HG02943 (cell line): ENCODE data around the gene MTHFD1L.

ENCODE experiments used
- ATAC-seq: cut with Tn5 transposase; IDR thresholded peaks from one replicate; pipeline ENCODE4 v1.9.1; 2021; ENCODE audit warnings: mild to moderate bottlenecking, low read depth, moderate library complexity; ENCODE audit not compliant: unreplicated experiment

Gene MTHFD1L

DNA sequence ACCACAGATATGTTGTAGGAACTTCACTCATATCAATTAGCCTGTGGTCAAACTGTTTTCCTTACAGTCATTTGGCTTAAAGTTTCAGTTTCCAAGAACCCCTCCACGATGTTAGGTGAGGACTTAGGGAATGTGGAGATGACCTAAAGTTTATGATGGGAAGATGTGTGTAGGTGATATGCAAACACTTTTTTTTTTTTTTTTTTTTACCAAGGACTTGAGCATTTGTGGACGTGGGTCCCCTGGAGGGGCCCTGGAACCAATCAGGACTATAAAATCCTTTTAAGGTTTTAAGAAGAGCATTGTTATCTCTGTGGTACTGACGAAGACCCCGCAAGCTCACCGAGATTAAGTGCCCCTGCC lies 478 bp upstream of the MTHFD1L start:
- ATAC-seq: no peak

DNA sequence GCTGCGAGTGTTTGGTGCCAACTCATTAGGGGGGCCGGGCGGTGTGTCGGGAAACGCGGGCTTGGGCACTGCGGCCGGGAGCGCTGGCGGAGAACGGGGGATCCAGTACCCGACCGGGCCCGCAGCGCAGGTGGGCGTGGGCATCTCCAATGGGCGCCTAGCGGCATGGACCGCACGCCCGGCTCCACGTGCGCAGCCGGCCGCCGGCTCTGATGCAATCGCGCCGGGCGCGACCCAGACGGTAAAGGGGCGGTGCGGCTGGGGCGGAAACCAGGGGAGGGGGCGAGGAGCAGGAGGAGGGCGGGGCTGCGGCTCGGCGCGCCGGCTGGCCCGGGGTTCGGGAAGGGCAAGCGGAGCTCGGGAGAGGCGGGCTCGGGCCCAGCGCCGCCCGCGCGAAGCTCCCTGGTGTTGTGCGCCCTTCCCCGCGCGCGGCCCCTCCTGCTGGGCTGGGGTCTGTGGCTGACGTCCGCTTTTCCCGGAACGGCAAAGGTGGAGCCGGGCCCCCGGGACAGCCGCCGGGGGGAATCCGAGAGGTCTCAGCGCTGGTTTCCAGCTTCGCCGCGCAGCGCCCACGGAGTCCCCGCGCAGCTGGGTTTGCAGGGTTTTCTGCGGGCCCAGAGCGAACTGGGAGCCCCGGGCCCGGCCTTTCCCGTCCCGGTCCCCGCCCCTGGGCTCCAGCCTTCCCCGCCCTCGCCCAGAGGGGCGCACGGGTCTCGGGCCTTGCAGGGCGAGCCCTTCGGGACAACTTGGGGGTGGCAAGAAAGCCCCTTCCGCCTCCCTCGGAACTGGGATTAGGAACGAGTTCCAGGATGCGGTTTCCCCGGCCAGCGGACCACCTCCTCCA lies 867 bp downstream of the MTHFD1L start:
- peak; percentile 79 for ATAC-seq

DNA sequence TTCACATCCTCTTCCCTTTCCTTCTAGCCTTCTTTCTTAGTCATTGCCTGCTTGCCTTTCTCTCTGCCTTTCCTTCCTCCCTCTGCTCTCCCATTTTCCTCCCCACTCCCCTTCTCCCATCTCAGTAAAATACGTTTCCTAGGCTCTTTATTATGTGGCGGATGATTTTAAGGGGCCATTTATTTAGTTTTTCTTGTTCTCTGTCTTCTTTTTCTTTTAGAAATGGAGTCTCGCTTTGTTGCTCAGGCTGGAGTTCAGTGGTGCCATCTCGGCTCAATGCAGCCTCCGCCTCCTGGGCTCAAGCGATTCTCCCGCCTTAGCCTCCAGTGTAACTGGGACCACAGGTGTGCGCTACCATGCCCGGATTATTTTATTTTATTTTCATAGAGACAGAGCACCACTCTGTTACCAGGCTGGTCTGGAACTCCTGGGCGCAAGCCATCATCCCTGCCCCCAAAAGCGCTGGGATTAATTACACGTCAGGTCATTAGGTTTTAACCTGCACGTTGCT lies 1.5 kb downstream of the MTHFD1L start:
- no peak for ATAC-seq

DNA sequence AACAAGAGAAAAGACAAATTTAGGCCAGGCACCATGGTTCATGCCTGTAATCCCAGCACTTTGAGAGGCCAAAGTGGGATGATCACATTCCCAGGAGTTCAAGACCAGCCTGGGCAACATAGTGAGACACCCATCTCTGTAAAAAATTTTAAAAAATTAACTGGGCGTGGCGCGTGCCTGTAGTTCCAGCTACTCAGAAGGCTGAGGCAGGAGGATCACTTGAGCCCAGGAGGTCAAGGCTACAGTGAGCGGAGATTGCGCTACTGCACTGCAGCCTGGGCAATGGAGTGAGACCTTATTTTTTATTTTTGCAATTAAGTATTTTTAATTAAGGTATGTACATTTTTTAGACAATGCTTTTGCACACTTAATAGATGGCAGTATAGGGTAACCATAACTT lies 3.3 kb downstream of the MTHFD1L start:
- ATAC-seq: no peak

DNA sequence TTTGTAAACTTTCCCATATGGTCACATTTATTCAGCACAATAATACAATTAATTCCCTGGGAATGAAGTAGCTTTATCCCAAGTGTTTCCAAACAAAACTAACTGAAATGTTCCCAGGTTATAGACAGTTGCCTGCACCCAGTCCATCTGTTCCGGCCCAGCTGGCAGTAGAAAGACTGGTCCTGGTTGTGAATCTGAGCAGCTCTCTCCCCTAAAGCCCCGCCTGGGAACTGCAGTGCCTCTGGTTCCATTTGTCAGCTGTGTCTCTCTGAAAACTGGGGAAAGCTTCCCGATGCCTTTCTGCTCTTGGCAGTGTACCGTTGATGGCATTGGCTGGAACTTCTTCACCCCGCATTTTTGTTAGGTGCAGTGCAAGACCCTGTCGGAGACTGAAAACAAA lies 8.7 kb downstream of the MTHFD1L start:
- no peak for ATAC-seq

DNA sequence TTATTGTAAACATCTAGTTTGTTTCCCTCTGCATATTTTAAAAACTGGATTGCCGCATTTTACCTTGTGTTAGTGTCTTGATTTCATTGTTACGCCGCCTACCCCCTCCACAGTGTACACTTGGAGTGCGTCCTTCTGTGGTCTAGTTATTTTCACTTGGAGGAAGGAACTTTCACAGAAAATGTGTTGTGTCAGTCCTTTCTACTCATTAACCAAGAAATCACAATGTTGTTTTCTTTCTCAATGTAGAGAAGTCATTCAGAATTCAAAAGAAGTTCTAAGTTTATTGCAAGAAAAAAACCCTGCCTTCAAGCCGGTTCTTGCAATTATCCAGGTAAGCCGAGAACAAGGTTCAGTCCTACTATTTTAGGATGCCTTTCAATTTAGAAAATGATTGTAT lies 10.3 kb downstream of the MTHFD1L start:
- no peak for ATAC-seq

DNA sequence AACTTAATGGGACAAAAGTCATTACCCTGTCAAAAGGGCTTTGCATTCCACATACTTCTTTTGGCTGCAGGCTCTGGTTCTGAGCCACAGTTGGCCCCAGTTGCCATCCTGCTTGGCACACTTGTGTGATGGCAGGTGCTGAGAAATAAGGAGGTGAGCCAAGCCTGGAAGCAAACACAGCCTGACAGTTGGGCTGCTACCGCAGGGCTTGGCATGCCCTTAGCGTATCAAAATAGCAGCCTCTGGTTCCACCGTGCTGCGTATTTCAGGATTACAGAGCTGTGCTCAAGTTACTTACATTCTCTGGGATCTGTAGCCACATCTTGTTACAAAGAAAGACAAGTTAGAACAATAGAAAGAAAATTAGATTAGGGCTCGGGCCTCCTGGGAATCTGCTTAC lies 11.1 kb downstream of the MTHFD1L start:
- ATAC-seq: no peak

DNA sequence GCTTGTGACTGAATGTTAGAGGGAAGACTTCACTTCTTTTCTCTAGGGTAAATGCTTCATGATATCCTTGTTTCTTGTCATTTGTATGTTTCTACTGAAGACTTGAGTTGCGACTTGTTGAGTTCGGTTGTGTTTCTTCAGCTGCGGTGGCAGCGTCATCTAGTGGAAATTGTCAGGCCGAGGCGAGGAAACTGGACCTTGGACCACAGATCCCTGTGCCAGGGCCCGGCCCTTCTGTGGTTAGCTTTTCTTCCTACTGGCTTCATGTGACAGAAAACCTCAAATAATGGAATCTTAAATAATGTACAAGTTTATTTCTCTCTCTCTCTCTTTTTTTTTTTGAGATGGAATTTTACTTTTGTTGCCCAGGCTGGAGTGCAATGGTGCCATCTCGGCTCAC lies 12.4 kb downstream of the MTHFD1L start:
- no peak for ATAC-seq

DNA sequence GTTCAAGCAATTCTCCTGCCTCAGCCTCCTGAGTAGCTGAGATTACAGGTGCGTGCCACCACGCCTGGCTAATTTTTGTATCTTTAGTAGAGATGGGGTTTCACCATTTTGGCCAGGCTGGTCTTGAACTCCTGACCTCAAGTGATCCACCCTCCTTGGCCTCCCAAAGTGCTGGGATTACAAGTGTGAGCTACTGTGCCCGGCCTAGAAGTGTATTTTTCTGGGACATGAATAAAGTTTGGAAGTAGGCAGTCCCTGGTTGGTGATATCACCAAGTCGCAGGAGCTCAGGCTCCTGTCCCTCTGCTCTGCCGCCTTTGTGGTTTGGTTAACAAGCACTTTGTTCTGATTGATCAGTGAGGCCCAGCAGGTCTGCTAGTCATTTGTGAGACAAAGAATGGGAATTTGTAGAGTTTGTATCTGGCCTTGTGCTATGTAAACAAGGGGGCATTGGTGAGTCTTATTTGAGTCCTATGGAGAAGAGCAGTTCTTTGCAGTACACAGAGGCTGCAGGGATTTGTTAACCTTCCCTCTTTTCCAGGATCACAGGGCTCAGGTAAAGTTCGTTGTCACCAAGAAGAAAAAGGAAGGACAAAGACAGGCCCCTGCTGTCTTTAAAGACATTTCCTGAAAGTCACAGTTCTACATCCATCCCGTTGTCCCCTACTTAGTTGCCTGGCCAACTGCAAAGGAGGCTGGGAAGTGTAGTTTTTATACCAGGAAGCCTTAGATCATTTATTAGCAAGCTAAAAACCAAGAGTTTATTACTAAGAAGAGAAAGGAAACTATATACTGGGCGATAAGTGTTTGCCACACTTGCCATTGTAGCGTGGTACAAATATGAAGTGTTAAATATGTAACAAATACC lies 13.1 kb downstream of the MTHFD1L start:
- ATAC-seq: no peak

DNA sequence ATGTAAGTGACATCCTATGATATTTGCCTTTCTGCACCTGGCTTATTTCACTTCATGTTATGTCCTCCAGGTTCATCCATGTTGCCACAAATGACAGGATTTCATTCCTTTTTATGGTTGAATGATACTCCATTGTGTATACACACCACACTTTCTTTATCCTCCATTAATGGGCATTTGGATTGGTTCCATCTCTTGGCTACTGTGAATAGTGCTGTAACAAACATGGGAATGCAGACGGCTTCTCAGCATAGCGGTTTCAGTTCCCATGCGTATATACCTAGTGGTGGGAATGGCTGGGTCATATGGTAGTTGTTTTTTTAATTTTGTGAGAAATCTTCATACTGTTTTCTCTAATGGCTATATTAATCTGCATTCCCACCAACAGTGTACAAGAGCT lies 14.8 kb downstream of the MTHFD1L start:
- ATAC-seq: no peak

DNA sequence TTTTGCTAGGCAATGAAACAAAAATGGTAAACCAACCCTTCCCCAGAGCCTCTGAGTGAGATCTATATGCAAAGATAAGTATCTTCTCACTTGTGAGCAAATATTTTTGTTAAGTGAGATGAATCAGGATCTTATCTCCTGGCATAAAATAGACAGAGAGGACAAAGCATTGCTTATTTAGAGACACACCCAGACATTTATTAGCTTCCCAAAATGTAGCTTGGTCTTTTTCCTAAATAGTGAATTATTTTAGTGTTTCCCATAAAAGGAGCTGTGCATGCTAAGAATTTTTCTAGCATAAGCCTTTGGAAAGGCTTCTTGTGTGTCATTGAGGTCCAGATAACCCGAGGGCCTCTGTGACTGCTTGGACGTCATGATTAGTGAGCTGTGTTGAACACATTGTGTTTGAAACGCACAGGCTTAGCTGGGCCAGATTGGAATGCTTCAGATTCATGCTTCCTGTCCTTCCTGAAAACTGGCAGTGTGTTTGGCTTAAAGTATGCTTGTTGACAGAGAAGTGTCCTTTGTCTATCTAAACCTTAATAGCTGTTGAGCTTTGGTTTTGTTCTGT lies 16.5 kb downstream of the MTHFD1L start:
- ATAC-seq: no peak

DNA sequence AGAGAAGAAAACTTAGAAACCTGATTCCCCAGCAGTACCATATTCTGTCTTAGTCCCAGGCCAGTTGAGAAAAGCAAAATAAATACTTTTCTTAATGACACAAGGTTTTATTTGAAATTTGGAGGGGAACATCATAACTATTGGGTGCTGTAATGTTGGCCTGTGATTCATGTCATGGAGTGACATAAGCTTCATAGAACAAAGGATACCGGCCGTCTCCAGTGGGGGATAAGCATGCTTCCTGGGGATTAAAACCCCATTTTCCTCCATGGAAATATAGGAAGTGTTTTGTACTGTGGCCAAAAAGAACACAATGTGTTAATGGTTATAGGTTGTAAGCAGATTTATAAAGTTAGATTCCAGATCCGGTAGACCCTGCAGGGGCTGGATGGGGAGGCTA lies 18.0 kb downstream of the MTHFD1L start:
- ATAC-seq: no peak

DNA sequence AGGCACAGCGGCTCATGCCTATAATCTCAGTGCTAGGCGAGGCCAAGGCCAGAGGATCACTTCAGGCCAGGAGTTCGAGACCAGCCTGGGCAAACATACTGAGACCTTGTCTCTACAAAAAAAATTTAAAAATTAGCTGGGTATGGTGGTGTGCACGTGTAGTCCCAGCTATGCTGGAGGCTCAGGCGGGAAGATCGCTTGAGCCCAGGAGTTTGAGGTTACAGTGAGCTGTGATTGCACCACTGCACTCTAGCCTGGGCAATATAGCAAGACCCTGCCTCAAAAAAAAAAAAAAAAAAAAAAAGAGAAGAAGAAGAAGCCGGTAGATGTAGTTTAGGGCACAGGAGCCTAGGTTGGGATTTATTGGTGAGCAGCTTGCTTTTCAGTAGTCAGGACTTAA lies 20.7 kb downstream of the MTHFD1L start:
- ATAC-seq: no peak

DNA sequence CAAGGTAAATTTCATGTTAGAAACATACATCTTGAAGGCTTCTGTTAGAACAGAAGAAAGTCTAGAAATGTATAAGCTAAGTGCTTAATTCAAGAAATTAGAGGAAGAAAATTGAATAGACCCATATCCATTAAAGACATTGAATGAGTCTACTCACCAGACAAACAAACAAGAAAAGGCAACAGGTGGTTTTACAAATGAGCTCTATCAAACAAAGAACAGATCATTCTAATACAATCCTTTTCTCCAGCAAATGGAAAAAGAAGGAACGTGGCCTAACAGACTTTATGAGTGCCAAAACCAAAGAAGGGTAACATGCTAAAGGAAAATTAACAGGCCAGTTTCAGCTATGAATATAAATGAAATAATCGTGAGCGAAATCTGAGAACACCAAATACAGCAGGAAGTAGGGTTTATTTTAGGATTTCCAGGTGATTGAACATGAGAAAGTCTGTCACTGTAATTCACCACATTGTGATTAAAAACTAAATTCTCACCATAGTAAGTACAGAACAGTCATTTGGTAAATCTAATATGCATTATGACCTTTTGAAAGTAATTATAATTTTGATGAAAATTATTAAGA lies 22.6 kb downstream of the MTHFD1L start:
- no peak for ATAC-seq

DNA sequence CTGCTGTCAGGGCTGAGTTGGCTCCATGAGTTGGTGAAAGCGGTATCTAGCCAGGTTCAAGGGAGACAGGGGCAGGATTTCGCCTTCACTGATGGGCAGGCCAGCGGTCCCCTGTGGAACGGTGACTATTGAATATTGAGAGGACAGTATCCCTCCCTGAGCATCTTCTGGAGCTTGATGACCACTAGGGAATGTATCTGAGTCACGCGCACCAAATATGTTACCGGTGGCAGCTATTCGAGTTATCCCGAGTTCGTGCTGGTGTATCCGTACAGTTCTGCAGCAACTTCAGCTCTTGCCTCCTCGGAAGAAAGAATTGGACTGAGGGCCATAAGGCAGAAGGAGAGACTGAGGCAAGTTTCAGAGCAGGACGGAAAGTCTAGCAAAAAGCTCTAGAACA lies 24.8 kb downstream of the MTHFD1L start:
- ATAC-seq: no peak

DNA sequence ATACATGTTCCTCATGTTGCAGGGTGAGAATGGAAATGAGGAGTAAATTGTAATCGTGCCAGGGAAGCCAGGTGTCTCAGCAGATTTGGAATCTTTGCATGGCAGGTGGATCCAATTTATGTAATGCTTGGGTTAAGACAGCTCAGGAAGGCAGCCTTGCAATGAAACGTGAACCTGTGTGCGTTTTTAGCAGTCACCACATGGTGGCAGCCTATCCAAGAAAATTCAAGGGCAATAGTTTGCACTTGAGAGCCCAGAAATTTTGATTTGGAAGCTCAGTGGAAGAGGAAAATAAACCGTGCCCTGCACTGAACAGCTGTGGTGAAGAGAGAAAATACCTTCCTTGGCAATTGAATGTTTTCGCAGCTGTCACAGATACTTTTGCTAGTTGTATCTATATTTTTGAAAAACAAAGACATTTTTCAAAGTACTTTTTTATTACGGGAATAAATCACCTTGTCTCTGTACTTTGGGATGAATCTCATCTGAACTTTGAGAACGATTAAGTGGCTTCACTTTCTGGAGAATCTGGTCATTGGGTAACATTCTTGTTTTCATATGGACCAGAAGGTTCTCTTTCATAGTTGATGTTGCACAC lies 26.5 kb downstream of the MTHFD1L start:
- ATAC-seq: no peak

DNA sequence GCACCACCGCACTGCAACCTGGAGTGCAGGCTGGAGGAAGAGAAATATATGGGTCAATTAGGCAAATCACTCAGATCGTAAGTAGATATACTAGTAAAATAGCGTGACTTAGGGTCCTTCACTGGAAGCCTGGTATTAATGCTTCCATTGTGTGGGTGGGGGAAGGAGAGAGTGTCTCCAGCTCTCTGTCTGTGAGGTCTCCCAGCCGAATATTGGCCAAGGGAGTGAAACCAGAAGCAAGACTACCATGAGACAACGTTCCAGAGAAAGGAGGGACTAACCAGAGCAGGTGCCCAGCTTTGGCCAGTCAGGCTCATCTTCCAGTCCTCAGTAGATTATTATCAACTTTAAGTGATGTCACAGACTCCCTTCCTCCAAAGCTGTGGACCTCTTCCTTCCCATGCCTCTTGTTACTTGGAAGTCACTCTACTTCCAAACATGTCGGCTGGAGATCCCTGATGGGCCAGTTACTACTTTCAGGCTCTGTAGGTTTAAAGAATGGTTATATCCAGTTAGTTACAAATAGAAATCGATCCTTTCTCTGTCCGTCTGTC lies 28.8 kb downstream of the MTHFD1L start:
- ATAC-seq: no peak

DNA sequence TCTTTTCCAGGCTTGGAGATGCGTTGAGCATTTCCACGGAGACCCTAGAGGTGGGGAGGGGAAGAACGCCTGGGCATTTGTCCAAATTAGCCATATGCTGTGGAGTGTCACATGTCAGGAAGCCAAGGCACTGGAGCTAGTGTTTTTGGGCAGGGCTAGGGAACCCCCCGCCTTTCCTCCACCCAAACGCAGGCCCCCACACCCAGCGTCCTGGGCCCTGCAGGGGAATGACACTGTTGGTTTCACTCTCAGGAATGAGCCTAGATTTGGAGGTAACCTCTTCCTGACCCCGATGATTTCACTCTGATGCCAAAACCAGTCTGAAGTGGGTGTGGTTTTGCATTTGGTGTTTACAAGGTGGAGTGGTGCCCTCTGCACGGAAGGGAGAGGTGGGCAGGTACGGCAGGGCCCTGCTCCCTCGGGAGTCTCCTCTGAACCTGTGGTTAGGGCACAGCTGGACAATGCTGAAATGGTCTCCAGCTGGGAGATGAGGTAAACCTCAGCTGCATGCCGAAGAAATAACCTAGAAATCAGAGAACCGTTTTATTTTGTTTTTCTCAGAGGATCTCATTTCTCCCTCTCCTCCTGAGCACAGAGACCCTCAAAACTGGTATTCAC lies 29.5 kb downstream of the MTHFD1L start:
- peak; percentile 61 for ATAC-seq

DNA sequence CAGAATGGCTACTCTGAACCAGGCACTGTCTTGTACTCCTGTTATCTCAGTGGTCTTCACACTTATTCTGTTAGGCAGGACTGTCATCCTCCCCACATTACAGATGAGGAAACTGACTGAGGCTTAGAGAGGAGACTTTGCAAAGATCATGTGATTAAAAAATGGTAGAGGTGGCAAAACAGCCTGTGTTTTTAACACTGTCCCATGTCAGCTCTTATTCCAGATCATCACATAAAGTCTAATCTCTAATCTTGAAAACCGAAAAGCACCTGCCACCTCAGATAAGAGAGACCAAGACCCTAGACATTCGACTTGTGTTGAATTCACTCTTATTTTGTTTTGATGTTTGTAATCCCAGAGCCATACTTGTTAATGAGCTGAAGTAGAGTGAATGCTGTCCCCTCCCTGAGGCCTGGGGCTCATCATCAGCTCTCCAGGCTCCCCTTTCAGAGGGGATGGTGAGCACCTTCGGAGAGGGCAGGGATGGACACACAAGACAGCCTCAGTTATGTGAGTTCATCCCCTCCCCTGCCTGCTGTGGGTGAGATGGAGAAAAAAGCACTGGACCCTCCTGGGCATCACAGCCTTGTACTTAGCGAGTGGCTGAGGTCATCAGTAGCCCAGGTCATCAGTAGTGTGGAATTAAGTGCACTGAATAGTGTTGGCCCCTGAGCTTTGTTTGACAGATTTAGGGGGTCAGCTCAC lies 30.6 kb downstream of the MTHFD1L start:
- ATAC-seq: no peak
